GM19239 (cell line): ENCODE data around the gene BAAT.

Experiments
- DNase-seq: peaks from one replicate; pipeline ENCODE4 v3.0.0; 2011; ENCODE audit warnings: low spot score; ENCODE audit not compliant: insufficient read length
- FAIRE-seq: peaks from 2 replicates; lab custom pipeline; 2011; peaks lifted over from hg19 to GRCh38; lab: Jason Lieb, UNC

BAAT gene

DNA sequence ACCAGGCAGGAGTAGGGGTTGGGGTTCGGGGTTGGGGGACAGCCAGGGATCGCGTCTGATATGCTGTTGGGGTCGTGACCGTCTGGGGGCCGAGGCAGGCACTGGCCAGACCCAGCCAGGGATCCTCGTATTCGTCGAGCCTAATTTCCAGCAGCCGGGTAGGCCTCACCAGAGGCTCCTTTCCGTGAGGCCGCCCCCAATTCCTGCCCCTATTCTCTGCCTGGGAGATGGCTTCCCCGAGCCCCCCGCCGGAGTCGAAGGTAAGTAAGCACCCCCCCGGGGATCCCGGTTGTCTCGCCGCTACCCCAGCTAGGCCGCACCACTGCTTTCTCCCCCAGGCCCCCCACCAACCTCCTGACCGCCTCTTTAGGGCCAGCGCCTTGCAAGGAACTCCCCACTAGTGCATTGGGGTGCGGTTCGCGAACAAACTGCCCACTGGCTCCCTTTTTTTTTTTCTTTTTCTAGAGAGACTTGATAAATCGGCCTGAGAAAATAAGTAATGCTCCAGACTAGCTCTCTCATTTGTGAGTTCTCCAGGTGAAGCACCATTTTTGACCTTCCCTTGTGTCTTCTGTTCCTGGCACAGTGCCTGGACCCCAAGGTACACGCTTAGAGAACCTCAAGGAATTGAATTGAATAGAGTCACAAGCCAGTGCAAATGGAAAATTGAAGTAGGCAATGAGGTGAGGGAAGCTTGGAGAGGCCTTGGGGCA, 14.3 kb upstream of the BAAT start:
- no peak for FAIRE-seq
- DNase-seq = no peak

DNA sequence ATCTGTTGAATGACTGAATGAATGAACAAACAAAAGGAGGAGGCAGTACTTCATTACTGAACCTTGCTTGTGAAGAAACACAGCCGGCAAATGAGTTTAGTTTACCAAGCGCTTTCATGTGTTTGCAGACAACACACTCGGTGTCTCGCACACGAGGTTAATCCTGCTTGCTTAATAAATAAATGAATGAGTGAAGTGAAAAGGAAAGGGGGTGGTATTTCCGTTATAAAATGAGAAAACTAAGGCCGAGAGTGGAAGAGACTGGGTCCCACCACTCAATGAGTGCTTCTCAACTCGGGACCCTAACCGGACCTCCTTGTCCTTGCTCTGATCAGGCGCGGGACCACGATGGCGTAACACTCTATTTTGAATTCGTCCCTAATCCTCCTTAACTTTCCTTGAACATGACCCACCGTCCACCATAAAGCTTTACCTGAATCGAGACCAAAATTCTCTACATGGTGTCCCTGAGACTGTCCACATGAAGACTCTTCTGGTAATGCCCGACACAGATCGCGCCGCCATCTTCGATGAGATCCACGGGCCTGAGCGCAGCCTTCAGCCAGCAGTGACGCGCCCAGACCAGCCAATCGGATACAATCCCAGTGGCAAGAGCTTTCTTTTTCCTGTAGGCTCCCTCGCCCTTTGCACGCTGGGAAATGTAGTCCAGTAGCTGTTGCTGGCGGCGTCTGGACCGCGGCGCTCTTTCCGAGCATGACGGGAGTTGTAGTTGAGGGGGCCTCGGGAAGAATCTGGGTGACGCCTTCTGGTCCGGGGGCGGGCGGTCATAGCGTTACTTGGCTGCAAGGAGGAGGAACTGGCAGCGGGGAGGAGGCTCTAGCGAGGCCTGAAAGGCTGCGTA, 13.5 kb upstream of the BAAT start, which contains the start of the genes MRPL50 and ZNF189:
Gene MRPL50 (minus strand): TSS at position 551 of the 862 bp plus-strand sequence. CDS start 26 bp downstream, at position 525.
Gene ZNF189 (plus strand): TSS at position 784 of the 862 bp plus-strand sequence. CDS start 306 bp downstream, outside the sequence.
- peak; percentile 64 for DNase-seq
- FAIRE-seq = peak; percentile 98

DNA sequence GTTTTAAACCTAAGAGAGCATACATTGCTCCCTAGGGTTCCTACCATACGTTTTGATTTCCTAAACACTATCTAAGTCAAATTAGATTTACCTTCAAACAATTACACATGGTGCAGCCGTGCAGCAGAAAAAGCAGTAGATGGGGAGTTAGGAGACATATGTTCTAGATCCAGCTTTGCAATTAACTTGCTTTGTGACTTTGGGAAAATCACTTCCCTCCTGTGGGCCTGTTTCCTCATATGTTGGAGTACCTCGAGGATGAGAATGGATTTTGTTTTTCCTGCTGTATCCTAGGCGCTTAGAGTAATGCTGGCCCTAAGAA, 12.9 kb upstream of the BAAT start:
- FAIRE-seq (peak; percentile 58), DNase-seq (no peak)

DNA sequence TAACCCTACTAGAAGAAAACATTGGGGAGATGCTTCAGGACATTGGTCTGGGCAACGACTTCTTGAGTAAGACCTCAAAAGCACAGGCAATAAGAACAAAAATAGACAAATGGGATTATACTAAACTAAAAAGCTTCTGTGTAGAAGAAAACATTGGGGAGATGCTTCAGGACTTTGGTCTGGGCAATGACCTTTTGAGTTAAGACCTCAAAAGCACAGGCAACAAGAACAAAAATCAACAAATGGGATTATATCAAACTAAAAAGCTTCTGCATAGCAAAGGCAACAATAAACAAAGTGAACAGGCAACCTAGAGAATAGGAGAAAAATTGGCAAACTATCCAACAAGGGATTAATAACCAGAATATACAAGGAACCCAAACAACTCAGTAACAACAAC, 9.9 kb upstream of the BAAT start:
- FAIRE-seq = no peak
- no peak for DNase-seq

DNA sequence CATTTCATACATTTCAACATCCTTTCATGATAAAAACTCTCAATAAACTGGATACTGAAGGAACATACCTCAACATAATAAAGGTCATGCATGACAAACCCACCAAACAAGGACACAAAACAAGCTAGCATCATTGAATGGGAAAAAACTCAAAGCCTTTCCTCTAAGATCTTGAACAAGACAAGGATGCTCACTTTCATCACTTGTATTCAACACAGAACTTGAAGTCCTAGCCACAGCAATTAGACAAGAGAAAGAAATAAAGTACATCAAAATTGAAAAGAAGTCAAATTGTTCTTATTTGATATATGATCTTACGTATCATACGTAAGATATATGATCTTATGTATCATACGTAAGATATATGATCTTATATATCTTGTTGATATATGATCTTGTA, 8.3 kb upstream of the BAAT start:
- no peak for FAIRE-seq
- no peak for DNase-seq

DNA sequence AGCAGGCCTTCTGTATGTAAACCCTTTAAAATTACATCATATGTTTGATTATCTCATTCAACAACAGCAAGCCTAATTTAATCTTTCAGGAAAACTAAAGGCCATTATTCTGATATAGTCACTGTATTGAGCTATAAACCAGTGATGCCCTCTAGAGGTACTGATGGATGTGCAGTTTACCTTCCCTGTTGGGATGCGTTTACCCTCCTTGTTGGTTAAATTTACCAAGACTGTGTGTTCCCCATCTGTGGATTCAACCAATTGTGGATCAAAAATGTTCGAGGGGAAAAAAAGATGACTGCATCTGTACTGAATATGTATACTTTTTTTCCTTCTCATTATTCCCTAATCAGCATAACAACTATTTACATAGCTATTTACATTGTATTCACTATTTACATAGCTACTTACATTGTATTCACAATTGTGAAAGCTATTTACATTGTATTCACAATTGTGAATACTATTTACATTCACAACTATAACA, 3.7 kb upstream of the BAAT start:
- FAIRE-seq (no peak), DNase-seq (no peak)

DNA sequence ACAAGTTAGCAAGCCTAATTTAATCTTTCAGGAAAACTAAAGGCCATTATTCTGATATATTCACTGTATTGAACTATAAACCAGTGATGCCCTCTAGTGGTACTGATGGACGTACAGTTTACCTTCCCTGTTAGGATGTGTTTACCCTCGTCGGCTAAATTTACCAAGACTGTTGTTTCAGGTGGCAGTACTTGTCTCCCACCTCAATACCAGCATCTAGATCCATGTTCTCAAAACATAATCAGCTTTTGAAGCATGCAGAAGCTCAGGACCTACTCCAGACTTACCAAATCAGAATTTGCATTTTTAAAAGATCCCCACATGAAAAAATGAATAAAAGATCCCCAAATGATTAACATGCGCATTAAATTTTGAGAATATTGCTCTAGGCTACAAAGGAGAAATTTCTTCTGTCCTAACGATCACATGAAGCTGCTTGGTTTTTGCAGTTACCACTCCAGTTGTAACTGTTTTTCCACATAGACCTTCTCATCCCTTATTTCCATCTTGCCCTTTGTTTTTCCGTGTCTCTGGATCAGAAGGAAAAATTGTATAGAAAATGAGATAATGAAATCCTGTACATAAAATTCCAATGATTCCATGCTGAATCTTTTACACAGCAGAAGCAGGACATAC, 3.2 kb upstream of the BAAT start:
- FAIRE-seq = peak; percentile 60
- no peak for DNase-seq

DNA sequence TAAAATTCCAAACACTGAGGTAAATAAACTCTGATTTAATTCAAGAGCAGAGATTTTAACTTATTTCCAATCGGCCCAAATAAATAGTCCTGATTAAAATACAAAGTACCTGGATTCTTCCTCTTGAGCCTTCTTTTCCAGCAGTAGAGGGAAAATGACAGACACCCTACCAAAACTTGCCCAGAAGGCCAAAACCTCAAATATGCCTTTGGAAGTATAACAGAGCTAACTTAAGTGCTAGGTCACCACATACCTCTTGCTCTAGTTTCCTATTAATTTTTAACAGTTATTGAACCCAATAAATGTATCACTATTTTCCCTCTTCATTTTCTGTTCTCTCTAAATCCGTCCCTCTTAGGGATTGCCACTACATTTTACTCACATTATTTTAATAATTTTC, 1.4 kb downstream of the BAAT start:
- FAIRE-seq (no peak), DNase-seq (no peak)

DNA sequence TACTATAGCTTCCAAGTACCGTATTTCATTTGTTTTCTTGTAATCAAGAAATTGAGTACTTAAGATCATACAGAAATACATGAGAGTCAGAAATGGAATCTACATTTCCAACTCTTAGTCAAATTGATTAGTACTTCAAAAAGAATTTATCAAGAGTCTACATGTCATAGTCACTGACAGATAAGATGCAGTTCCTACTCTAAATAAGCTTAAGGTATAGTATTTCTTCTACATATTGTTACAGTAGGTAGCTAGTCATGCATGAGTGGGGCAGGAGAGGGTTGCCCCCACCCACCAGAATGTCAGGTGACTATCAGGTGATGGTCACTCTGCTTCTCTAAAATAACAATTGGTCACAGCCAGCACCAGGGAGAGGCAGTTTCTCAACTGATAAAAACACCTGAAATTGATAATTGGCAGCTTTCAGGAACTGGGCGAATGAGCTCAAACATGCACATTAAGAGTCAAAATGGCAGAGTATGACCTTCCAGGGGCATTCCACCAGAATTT, 2.9 kb downstream of the BAAT start:
- DNase-seq (no peak), FAIRE-seq (no peak)

DNA sequence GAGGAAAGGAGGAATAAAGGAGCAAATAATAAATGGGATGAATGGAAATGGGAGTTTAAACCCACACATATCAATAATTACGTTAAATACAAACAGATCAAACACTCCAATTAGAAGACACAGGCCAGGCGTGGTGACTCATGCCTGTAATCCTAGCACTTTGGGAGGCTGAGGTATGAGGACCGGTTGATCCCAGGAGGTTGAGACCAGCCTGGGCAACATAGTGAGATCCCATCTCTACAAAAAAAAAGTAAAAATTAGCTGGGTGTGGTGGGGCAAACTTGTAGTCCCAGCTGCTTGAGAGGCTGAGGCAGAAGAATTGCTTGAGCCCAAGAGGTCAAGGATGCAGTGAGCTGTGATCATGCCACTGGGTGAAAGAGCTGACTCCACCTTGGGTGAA, 3.7 kb downstream of the BAAT start:
- FAIRE-seq (no peak), DNase-seq (no peak)

DNA sequence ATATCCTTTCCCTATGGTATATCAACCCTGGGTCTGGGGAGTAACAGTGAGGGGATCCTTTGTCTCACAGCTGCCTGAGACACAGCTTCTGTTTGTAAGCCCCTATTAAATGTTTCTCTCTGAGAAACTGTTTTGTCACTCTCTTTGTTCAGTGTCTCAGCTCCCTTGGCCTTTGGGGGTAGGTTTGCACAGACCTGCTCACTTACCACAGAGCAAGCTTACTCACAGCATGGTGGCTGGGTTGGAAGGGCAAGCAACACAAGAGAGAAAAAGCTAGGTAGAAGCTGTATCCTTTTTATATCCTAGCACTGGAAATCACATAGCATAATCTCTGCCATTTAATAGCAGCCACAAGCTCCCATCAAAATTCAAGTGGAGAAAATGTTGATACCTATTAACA, 4.5 kb downstream of the BAAT start:
- no peak for FAIRE-seq
- DNase-seq = no peak

DNA sequence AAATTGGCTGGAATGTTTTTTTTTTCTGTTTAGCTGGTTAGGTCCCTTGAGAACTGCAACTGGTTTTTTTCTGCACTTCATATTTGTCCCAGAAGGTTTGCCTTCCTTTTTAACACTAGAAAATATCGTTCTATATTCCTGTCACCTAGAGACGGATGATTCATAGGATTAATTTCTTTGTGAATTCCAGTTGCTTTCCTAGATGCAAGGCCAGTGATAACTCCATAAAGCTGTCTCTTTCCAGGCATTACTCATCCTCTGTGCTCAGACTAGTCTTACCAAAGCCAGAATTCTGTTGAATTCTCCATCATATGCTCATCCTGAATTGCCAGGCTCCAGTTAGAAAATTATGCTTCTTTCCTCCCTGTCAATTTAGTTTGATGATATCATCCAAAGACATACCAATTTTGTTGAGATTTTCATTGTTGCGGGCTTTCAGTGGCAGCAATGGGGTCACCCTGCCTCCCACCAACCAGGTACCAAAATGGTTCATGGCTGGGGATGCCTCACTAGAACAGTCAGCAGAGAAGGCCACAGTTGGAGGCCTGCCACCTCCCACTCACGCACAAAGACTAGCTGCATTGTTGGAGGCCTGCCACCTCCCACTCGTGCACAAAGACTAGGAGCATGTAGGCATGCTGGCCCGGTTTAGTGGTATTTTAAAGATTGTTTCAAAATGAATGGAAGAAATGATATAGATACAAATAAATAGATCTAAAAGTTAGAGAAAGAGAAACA, 8.5 kb downstream of the BAAT start:
- no peak for DNase-seq
- FAIRE-seq = no peak

DNA sequence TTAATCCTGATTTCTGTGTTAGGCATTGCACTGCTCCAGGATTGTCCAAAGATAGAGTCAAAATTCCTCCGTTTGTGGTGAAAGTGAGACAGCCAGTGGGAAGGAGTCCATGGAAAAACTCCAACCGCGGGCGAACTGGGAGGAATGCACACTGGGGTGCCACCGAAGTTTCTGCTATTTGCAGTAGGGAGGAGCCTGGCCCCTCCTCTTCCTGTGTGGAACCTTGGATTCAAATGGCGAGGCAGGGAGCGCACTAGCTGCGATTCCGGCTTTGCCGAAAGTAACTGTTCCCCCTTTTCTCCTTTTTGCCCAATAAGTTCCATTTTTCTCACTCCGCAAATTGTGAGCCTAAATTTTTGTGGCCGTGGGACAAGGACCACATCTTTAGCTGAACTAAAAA, 9.3 kb downstream of the BAAT start:
- DNase-seq (no peak), FAIRE-seq (no peak)

DNA sequence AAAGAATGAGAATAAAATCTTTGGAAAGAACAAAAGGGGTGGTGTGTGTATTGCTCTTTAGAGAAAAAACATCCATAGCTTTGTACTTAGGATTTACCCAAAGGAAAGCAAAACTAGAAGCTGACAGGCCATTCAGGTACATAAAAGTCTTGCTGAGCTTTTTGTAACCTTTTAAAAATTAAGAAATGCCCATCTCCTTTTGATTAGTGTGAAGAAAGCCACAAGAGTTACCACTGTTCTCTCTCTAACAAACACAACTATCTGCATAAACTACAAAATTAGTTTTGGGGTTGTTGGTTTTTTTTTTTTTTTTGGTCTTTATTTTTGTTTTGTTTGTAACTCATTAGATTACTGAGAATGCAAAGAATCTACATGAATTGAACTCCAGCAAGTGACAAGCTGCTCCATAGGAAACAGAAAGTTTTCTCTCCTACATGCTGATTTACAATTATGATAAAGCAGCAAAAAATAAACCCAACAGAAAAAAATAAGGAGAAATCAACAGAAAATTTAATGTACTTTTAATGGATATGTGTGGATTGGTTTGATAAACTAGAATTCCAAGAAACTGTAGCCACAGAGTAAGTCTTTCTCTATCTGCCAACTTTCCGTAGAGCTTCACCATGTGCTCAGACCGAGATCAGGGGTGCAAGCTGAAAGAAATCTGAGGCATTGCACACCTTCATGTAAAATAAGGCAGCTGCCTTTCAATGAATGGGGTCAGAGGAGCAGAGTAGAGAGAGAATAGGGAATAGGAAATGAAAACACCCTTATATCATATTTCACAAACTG, 12.3 kb downstream of the BAAT start:
- DNase-seq (no peak), FAIRE-seq (no peak)

DNA sequence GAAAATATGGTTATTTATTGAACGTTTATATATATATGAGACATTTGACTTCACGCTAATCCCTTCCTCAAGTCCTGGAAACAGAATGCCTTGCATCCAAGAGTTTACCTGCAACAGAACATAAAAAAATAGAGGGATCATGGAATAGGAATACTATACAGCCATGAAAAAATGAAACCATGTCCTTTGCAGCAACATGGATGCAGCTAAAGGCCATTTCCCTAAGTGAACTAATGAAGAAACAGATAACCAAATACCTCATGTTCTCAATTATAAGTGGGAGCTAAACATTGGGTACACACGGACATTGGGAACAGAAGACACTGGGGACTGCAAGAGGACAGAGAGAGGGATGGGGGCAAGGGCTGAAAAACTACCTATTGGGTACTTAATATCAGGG, 13.0 kb downstream of the BAAT start:
- no peak for DNase-seq
- no peak for FAIRE-seq

DNA sequence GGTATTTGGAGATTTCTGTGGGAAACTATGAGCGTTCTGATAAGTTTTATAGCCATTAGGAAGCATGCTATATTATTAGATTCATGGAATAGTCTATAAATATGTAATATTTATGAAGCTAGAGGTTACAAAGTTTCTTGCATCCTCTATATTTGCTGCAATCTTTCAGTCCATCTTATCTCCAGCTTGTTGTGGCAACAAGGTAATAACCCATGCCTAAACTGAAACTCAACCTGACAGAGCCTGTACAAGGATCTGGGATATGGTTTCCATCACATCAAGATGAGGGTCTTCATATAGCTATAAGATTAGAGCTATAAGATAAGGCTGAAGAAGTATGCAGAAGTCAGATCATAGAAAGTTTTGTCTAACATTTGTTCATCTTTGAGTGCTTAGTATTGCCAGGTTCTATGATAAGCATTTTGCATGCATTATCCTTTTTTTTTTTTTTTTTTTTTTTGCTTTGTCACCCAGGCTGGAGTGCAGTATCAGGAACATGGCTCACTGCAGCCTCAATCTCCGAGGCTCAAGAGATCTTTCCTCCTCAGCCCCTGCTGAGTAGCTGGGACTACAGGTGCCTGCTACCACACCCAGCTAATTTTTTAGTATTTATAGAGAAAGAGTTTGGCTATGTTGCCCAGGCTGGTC, 14.8 kb downstream of the BAAT start:
- no peak for DNase-seq
- no peak for FAIRE-seq

DNA sequence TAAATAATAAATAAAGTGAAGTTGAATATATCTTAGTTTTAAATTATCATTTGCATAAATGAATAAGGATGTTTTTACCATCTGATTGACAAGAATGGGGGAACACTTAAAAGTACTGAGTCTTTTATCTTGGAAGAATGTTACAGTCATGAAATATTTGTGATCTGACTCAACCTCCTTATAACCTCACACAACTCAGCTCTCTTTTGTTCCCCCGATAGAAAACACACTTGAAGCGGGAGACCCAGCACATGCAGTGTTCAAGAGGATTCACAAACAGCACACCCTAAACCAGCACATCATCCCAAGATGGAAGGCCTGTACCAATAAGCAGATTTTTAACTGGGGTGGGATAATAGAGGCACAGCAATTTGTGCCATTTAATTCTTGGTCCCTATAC, 15.5 kb downstream of the BAAT start:
- DNase-seq = no peak

DNA sequence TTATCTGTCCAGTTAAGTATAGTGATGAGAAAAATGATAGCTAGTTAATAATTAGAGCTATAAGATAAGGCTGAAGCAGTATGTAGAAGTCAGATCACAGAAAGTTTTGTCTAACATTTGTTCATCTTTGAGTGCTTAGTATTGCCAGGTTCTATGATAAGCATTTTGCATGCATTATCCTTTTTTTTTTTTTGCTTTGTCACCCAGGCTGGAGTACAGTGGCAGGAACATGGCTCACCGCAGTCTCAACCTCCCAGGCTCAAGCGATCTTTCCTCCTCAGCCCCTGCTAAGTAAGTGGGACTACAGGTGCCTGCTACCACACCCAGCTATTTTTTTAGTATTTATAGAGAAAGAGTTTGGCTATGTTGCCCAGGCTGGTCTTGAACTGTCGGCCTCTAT, 17.5 kb downstream of the BAAT start:
- FAIRE-seq = no peak
- no peak for DNase-seq

More for the DNA sequence above, 15.5 kb downstream of the BAAT start:
- FAIRE-seq = no peak
